Right lobe of liver (tissue), 6 donors: Measurements from ENCODE around the gene STN1. TPM values are rescaled to one million over a fixed set of nuclear protein-coding genes. Genes with fewer than 3 reads are reported as not detected.

Source experiments
- ATAC-seq, 4 donors: fragments of 200-7000 bp; cut with Tn5 transposase; one replicate each; pipeline ENCODE4 v1.9.1; 2020; ENCODE audit warnings: mild to moderate bottlenecking in 4 of 4, moderate library complexity in 4 of 4
- DNase-seq, 3 donors: peaks; one replicate each; pipeline ENCODE4 v3.0.0-alpha.2; 2020
- H3K27ac ChIP-seq, 3 donors: fragments of 200-600 bp; one replicate each; pipeline ENCODE4 v1.8.0; 2022
- H3K27me3 ChIP-seq, 2 donors: fragments of 200-600 bp; one replicate each; pipeline ENCODE4 v1.8.0; 2022
- H3K36me3 ChIP-seq, 4 donors: fragments of 200-600 bp; sonication (generic) in 1 of 4; one replicate each; pipeline versions ENCODE4 v1.5.1 to v1.8.0; 2017 to 2022; ENCODE audit warnings: control low read depth in 1 of 4
- H3K4me1 ChIP-seq, 4 donors: fragments of 200-600 bp; sonication (generic) in 1 of 4; one replicate each; pipeline versions ENCODE4 v1.5.1 to v1.8.0; 2017 to 2022; ENCODE audit warnings: control low read depth in 1 of 4
- H3K4me3 ChIP-seq, 3 donors: fragments of 200-600 bp; one replicate each; pipeline ENCODE4 v1.8.0; 2022
- H3K9me3 ChIP-seq, 4 donors: fragments of 200-600 bp; sonication (generic) in 1 of 4; one replicate each; pipeline versions ENCODE4 v1.5.1 to v1.8.0; 2017 to 2022; ENCODE audit warnings: control low read depth in 1 of 4
- POLR2A ChIP-seq: fragments of 450-650 bp; IDR thresholded peaks from one replicate; pipeline ENCODE4 v1.6.1; 2017; ENCODE audit warnings: antibody characterized with exemption, mild to moderate bottlenecking
- WGBS: methylation state at CpG from one replicate; pipeline ENCODE4 v1.1.6; 2018; ENCODE audit warnings: low coverage, low lambda C conversion rate; ENCODE audit not compliant: insufficient coverage; ENCODE audit errors: missing lambda C conversion rate; 5-methylcytosine and 5-hydroxymethylcytosine counted together
- intact Hi-C, 2 donors: fragments of 100-400 bp; cut with DNase I; formaldehyde crosslinking; loops; one replicate each; pipeline versions ENCODE4 v1.11.2 to v1.14.1; 2022
- total RNA-seq, 6 experiments: library from RNA; depleted of rRNA in 2 of 6; stranded (reverse); fragments of >200 nt in 2 of 6; fragmentation: NEBNext Ultra II Directional in 3 of 6; extraction: Animal tissue kit (Norgen Biotek cat#: 25700) in 3 of 6; gene quantifications; one replicate each; pipeline versions ENCODE4 v1.1.0 to v1.2.4, GENCODE V29; 2016 to 2023
- TF ChIP-seq, protein P1 (sequence below), 4 donors: fragments of 200-600 bp in 3 of 4; fragments of 450-650 bp in 1 of 4; IDR thresholded peaks; one replicate each; pipeline versions ENCODE4 v1.5.1 to v1.8.0; 2016 to 2022; ENCODE audit warnings: antibody characterized with exemption in 4 of 4, mild to moderate bottlenecking in 2 of 4
- donor health status: DM: no; HTN: yes; CAD: no.
- donor health status: DM: no; HTN: no; CAD: no.
- donor health status: DM: no; HTN: no; CAD: no.
- donor health status: DM: no; HTN: yes; CAD: no.
- donor health status: DM: no; HTN: yes; CAD: no.

STN1 gene
- total RNA-seq, 6 experiments from 2014 or later, result 6.1 to 13.3 (median 6.6) TPM

- Histone ChIP-seq H3K4me3 (no peak overlapping the region), H3K36me3 (peaks cover 0 to 14% (median 0%) of the 10 kb centered on the region in 4 donors), H3K27ac (no peak overlapping the region), H3K27me3 (no peaks in the 10 kb centered on the region), H3K4me1 (no peaks in the 10 kb centered on the region), H3K9me3 (no peaks in the 10 kb centered on the region)
- no peak for TF ChIP-seq POLR2A
- TF ChIP-seq, protein P1, sequence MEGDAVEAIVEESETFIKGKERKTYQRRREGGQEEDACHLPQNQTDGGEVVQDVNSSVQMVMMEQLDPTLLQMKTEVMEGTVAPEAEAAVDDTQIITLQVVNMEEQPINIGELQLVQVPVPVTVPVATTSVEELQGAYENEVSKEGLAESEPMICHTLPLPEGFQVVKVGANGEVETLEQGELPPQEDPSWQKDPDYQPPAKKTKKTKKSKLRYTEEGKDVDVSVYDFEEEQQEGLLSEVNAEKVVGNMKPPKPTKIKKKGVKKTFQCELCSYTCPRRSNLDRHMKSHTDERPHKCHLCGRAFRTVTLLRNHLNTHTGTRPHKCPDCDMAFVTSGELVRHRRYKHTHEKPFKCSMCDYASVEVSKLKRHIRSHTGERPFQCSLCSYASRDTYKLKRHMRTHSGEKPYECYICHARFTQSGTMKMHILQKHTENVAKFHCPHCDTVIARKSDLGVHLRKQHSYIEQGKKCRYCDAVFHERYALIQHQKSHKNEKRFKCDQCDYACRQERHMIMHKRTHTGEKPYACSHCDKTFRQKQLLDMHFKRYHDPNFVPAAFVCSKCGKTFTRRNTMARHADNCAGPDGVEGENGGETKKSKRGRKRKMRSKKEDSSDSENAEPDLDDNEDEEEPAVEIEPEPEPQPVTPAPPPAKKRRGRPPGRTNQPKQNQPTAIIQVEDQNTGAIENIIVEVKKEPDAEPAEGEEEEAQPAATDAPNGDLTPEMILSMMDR (IDR thresholded peaks at IDR 0.05), result no peak
- intact Hi-C loops, result no loop called here
- ATAC-seq (no peak), DNase-seq (no peak)
- 90% methylated on average over 1 of the region's 1 CpG for WGBS
Observed at GRCh38 chr10:103877861-103878260, 40.1 kb downstream of the STN1 start.

DNA sequence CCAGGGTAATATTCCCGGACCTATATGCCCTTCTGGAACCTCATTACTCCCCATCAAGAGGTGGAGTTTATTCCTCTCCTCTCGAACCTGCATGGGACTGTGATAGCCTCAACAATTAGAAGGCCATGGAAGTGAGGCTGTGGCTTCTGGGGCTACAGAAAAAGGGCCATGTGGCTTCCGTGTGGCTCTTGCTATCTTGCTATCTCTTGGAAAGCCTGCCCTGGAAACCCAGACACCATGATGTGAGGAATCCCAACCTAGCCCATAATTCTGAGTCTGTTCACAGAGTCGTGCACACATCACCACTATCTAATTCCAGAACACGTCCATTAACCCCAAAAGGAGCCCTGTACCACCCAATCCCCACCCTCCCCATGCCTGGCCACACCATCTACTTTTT is 41.8 kb downstream of the STN1 start:
- ATAC-seq, result no peak
- Histone ChIP-seq H3K27me3 (no peaks in the 10 kb centered on the region), H3K4me1 (no peaks in the 10 kb centered on the region), H3K4me3 (no peak overlapping the region), H3K36me3 (peaks cover 0 to 4% (median 0%) of the 10 kb centered on the region in 4 donors), H3K9me3 (no peaks in the 10 kb centered on the region), H3K27ac (no peak overlapping the region)
- no peak for DNase-seq
- WGBS, result 57% methylated on average over 1 of the region's 5 CpGs
- no peak for TF ChIP-seq POLR2A
- TF ChIP-seq, protein P1 (IDR thresholded peaks at IDR 0.05), result no peak
- intact Hi-C loops, result no loop called here

DNA sequence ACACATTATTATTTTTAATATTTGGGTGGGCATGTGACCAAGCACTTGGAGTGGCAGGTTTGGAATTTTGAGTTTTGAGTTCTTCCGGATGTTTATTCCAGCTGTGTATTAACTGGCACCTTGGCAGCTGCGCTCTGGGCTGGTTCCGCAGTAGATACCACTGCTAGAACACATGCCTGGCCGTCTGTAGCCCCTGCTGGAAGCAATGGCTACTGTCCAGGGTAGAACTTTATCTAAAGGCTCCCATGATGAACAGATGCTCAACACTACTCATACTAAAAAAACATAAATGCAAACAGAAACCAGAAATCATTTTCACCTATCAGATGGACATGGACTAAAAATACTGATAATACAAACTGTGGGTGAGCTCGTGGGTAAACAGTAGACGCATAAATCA is 43.3 kb downstream of the STN1 start:
- H3K4me1 ChIP-seq, result no peaks in the 10 kb centered on the region
- 79% methylated on average over 6 of the region's 6 CpGs for WGBS
- H3K27ac ChIP-seq, result no peak overlapping the region
- H3K36me3 ChIP-seq, result no peaks in the 10 kb centered on the region
- H3K4me3 ChIP-seq, result no peak overlapping the region
- no peaks in the 10 kb centered on the region for H3K27me3 ChIP-seq
- TF ChIP-seq, protein P1 (IDR thresholded peaks at IDR 0.05), result no peak
- TF ChIP-seq POLR2A, result no peak
- ATAC-seq, result no peak
- no peak for DNase-seq
- intact Hi-C loops, result no loop called here
- no peaks in the 10 kb centered on the region for H3K9me3 ChIP-seq

- 95% methylated on average over 9 of the region's 16 CpGs for WGBS
- ATAC-seq (no peak), DNase-seq (no peak)
- Histone ChIP-seq H3K27me3 (no peaks in the 10 kb centered on the region), H3K9me3 (no peaks in the 10 kb centered on the region), H3K36me3 (no peaks in the 10 kb centered on the region), H3K4me3 (no peak overlapping the region), H3K27ac (no peak overlapping the region), H3K4me1 (no peaks in the 10 kb centered on the region)
- intact Hi-C loops, result no loop called here
- no peak for TF ChIP-seq POLR2A
- TF ChIP-seq, protein P1 (IDR thresholded peaks at IDR 0.05), result no peak
Observed at GRCh38 chr10:103872137-103872931, 45.6 kb downstream of the STN1 start.
